K562 (cell line): ENCODE measurements around the gene SAPCD1. TPM values are rescaled to one million over a fixed set of nuclear protein-coding genes. Genes with fewer than 3 reads are reported as not detected.

ENCODE experiments used
- BRCA1 ChIP-seq, 2 experiments: fragments of 450-650 bp in 1 of 2; sonication (generic) in 1 of 2; formaldehyde crosslinking in 1 of 2; IDR thresholded peaks; 2 replicates each; pipeline versions ENCODE4 v1.5.0 to v1.6.1; 2017 to 2020; ENCODE audit warnings: mild to moderate bottlenecking in 1 of 2, missing genetic modification reagents in 1 of 2
- CBFA2T2 ChIP-seq: fragments of 450-650 bp; conservative IDR thresholded peaks from 2 replicates; pipeline ENCODE4 v1.6.1; 2017; ENCODE audit warnings: mild to moderate bottlenecking
- CHD1 ChIP-seq: fragments of 200-600 bp; sonication (generic); IDR thresholded peaks from one replicate; pipeline ENCODE4 v1.6.1; 2012; ENCODE audit warnings: mild to moderate bottlenecking, moderate library complexity, low read length, inconsistent platforms
- DPF2 ChIP-seq: fragments of 450-650 bp; IDR thresholded peaks from 2 replicates; pipeline ENCODE4 v1.6.1; 2016
- FIP1L1 ChIP-seq: fragments of 200-400 bp; formaldehyde crosslinking; IDR thresholded peaks from 2 replicates; pipeline ENCODE4 v1.6.1; 2018; ENCODE audit warnings: mild to moderate bottlenecking, low read depth, low read length; ENCODE audit not compliant: poor library complexity, severe bottlenecking
- RNF2 ChIP-seq: sonication (generic); IDR thresholded peaks from 2 replicates; pipeline ENCODE4 v1.6.1; 2016
- SMC3 ChIP-seq: conservative IDR thresholded peaks from 2 replicates; pipeline ENCODE4 v1.6.1; 2011; ENCODE audit warnings: low read depth, low read length, improper control_type of control experiment; ENCODE audit not compliant: insufficient read depth
- ZNF184 ChIP-seq: sonication (generic); formaldehyde crosslinking; IDR thresholded peaks from 2 replicates; pipeline ENCODE4 v1.5.0; 2020; ENCODE audit warnings: missing genetic modification reagents
- polyA plus RNA-seq, 8 experiments: library from polyadenylated mRNA; depleted of rRNA in 4 of 8; stranded (reverse) in 5 of 8; unstranded in 3 of 8; fragments of >200 nt; fragmentation: Nextera tagmentation in 2 of 8; fragmentation: Illumina TruSeq in 1 of 8; extraction: Ambion mirVana in 2 of 8; extraction: Trizol in 1 of 8; gene quantifications; 2 replicates each; pipeline versions ENCODE4 v1.2.1 to v1.2.3, GENCODE V29; 2011 to 2014; ENCODE audit warnings: inconsistent platforms in 1 of 8, missing spikeins in 1 of 8
- total RNA-seq, 7 experiments: library from RNA; depleted of rRNA in 6 of 7; stranded (reverse); fragments of >200 nt in 6 of 7; fragmentation: Illumina TruSeq in 2 of 7; extraction: Trizol in 2 of 7; gene quantifications; 2 replicates each; pipeline versions ENCODE4 v1.2.1 to v1.2.3, GENCODE V29; 2011 to 2021; ENCODE audit warnings: low replicate concordance in 1 of 7
- TF ChIP-seq, protein P1 (sequence below), 2 experiments: fragments of 200-800 bp in 1 of 2; sonication (Bioruptor generic) in 1 of 2; sonication (generic) in 1 of 2; formaldehyde crosslinking in 1 of 2; IDR thresholded peaks in 1 of 2; conservative IDR thresholded peaks in 1 of 2; 2 replicates each; pipeline versions ENCODE4 v1.5.0 to v1.6.1; 2016 to 2020; ENCODE audit warnings: missing compliant biosample characterization in 1 of 2, missing genetic modification characterization in 1 of 2, missing genetic modification reagents in 1 of 2
- TF ChIP-seq, protein P2 (sequence below): fragments of 250-450 bp; sonication (Bioruptor Pico); IDR thresholded peaks from 2 replicates; pipeline ENCODE4 v1.8.0; 2021; ENCODE audit warnings: mild to moderate bottlenecking, moderate library complexity
- TF ChIP-seq, protein P3 (sequence below): fragments of 250-450 bp; sonication (Bioruptor Pico); IDR thresholded peaks from 2 replicates; pipeline ENCODE4 v1.4.0; 2020; ENCODE audit warnings: mild to moderate bottlenecking, moderate library complexity
- TF ChIP-seq, protein P4 (sequence below): sonication (generic); formaldehyde crosslinking; IDR thresholded peaks from 2 replicates; pipeline ENCODE4 v1.8.1; 2023; ENCODE audit warnings: mild to moderate bottlenecking, missing genetic modification reagents
- TF ChIP-seq, protein P5 (sequence below), 2 experiments: fragments of 450-650 bp; IDR thresholded peaks; 2 replicates each; pipeline ENCODE4 v1.6.1; 2016
- TF ChIP-seq, protein P6 (sequence below): sonication (generic); formaldehyde crosslinking; IDR thresholded peaks from 2 replicates; pipeline ENCODE4 v1.9.0; 2022; ENCODE audit warnings: mild to moderate bottlenecking, missing genetic modification reagents
- TF ChIP-seq, protein P7 (sequence below): fragments of 250-450 bp; sonication (Bioruptor Pico); IDR thresholded peaks from 2 replicates; pipeline ENCODE4 v1.5.1; 2021; ENCODE audit warnings: mild to moderate bottlenecking

Gene SAPCD1
- total and polyA plus RNA-seq, 9 of the 15 experiments (the other 6 are each of a cell fraction or from before 2014, with no cell fraction given): 2.6 to 30.2 (median 7.4) TPM

DNA sequence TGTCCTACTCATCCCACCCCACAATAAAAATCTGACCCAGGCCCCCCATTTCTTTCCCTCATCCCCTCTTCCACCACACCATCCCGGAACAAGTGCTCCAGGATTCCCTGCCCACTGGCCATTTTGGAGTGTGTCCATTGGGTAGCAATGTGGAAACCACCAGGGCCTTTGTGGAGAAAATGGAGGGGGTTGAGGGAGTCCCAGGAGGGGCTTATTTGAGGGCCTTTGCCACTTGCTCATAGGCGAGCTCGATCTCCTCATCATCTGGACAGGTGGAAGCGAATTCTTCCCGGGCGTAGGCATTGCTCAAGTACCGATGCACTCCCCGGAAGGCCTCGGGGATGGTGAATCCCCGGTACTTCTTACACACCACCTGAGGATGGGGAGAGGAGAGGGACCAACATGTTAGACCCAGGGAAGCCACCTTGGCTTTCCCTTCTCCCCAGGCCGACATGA lies 31.8 kb upstream of the SAPCD1 start (continued):
- TF ChIP-seq DPF2 (no peak), SMC3 (no peak), CBFA2T2 (no peak), BRCA1 (IDR thresholded peaks at IDR 0.05) (no peak), BRCA1 (CRISPR knock-in tag; IDR thresholded peaks at IDR 0.05) (no peak), CHD1 (no peak), ZNF184 (CRISPR knock-in tag) (no peak), RNF2 (no peak), FIP1L1 (no peak)
- TF ChIP-seq, protein P1, sequence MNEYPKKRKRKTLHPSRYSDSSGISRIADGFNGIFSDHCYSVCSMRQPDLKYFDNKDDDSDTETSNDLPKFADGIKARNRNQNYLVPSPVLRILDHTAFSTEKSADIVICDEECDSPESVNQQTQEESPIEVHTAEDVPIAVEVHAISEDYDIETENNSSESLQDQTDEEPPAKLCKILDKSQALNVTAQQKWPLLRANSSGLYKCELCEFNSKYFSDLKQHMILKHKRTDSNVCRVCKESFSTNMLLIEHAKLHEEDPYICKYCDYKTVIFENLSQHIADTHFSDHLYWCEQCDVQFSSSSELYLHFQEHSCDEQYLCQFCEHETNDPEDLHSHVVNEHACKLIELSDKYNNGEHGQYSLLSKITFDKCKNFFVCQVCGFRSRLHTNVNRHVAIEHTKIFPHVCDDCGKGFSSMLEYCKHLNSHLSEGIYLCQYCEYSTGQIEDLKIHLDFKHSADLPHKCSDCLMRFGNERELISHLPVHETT (CRISPR knock-in tag; conservative IDR thresholded peaks at IDR 0.05 in 1 of 2, IDR thresholded peaks at IDR 0.05 in 1 of 2): no peak
- TF ChIP-seq, protein P2, sequence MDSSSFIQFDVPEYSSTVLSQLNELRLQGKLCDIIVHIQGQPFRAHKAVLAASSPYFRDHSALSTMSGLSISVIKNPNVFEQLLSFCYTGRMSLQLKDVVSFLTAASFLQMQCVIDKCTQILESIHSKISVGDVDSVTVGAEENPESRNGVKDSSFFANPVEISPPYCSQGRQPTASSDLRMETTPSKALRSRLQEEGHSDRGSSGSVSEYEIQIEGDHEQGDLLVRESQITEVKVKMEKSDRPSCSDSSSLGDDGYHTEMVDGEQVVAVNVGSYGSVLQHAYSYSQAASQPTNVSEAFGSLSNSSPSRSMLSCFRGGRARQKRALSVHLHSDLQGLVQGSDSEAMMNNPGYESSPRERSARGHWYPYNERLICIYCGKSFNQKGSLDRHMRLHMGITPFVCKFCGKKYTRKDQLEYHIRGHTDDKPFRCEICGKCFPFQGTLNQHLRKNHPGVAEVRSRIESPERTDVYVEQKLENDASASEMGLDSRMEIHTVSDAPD (CRISPR knock-in tag): no peak
- TF ChIP-seq, protein P3, sequence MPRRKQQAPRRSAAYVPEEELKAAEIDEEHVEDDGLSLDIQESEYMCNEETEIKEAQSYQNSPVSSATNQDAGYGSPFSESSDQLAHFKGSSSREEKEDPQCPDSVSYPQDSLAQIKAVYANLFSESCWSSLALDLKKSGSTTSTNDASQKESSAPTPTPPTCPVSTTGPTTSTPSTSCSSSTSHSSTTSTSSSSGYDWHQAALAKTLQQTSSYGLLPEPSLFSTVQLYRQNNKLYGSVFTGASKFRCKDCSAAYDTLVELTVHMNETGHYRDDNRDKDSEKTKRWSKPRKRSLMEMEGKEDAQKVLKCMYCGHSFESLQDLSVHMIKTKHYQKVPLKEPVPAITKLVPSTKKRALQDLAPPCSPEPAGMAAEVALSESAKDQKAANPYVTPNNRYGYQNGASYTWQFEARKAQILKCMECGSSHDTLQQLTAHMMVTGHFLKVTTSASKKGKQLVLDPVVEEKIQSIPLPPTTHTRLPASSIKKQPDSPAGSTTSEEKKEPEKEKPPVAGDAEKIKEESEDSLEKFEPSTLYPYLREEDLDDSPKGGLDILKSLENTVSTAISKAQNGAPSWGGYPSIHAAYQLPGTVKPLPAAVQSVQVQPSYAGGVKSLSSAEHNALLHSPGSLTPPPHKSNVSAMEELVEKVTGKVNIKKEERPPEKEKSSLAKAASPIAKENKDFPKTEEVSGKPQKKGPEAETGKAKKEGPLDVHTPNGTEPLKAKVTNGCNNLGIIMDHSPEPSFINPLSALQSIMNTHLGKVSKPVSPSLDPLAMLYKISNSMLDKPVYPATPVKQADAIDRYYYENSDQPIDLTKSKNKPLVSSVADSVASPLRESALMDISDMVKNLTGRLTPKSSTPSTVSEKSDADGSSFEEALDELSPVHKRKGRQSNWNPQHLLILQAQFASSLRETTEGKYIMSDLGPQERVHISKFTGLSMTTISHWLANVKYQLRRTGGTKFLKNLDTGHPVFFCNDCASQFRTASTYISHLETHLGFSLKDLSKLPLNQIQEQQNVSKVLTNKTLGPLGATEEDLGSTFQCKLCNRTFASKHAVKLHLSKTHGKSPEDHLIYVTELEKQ (CRISPR knock-in tag): 0 out of 2 replicates have a peak, but pooled peaks have one; percentile 42
- TF ChIP-seq, protein P4, sequence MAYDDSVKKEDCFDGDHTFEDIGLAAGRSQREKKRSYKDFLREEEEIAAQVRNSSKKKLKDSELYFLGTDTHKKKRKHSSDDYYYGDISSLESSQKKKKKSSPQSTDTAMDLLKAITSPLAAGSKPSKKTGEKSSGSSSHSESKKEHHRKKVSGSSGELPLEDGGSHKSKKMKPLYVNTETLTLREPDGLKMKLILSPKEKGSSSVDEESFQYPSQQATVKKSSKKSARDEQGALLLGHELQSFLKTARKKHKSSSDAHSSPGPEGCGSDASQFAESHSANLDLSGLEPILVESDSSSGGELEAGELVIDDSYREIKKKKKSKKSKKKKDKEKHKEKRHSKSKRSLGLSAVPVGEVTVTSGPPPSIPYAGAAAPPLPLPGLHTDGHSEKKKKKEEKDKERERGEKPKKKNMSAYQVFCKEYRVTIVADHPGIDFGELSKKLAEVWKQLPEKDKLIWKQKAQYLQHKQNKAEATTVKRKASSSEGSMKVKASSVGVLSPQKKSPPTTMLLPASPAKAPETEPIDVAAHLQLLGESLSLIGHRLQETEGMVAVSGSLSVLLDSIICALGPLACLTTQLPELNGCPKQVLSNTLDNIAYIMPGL (CRISPR knock-in tag): no peak
- TF ChIP-seq, protein P5, sequence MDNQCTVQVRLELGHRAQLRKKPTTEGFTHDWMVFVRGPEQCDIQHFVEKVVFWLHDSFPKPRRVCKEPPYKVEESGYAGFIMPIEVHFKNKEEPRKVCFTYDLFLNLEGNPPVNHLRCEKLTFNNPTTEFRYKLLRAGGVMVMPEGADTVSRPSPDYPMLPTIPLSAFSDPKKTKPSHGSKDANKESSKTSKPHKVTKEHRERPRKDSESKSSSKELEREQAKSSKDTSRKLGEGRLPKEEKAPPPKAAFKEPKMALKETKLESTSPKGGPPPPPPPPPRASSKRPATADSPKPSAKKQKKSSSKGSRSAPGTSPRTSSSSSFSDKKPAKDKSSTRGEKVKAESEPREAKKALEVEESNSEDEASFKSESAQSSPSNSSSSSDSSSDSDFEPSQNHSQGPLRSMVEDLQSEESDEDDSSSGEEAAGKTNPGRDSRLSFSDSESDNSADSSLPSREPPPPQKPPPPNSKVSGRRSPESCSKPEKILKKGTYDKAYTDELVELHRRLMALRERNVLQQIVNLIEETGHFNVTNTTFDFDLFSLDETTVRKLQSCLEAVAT (IDR thresholded peaks at IDR 0.05): no peak
- TF ChIP-seq, protein P6, sequence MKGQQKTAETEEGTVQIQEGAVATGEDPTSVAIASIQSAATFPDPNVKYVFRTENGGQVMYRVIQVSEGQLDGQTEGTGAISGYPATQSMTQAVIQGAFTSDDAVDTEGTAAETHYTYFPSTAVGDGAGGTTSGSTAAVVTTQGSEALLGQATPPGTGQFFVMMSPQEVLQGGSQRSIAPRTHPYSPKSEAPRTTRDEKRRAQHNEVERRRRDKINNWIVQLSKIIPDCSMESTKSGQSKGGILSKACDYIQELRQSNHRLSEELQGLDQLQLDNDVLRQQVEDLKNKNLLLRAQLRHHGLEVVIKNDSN (CRISPR knock-in tag): no peak
- TF ChIP-seq, protein P7, sequence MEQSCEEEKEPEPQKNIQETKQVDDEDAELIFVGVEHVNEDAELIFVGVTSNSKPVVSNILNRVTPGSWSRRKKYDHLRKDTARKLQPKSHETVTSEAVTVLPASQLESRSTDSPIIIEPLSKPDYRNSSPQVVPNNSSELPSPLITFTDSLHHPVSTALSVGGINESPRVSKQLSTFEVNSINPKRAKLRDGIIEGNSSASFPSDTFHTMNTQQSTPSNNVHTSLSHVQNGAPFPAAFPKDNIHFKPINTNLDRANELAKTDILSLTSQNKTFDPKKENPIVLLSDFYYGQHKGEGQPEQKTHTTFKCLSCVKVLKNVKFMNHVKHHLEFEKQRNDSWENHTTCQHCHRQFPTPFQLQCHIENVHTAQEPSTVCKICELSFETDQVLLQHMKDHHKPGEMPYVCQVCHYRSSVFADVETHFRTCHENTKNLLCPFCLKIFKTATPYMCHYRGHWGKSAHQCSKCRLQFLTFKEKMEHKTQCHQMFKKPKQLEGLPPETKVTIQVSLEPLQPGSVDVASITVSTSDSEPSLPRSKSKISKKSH: no peak
